HEK293 (cell line): ENCODE data around the gene ADCY6.

Experiments
- BCL11A ChIP-seq: fragments of 450-650 bp; formaldehyde crosslinking; IDR thresholded peaks from 2 replicates; pipeline ENCODE4 v1.5.1; 2016; ENCODE audit warnings: low read depth, missing biosample characterization, missing genetic modification characterization
- ELK4 ChIP-seq: IDR thresholded peaks from 2 replicates; pipeline ENCODE4 v1.6.1; 2011; ENCODE audit warnings: mild to moderate bottlenecking, low read depth, low read length, borderline replicate concordance
- FEZF1 ChIP-seq: fragments of 450-650 bp; formaldehyde crosslinking; IDR thresholded peaks from 2 replicates; pipeline ENCODE4 v1.5.1; 2016; ENCODE audit warnings: missing biosample characterization, missing genetic modification characterization
- KLF17 ChIP-seq: fragments of 450-650 bp; formaldehyde crosslinking; IDR thresholded peaks from 2 replicates; pipeline ENCODE4 v1.5.1; 2016; ENCODE audit warnings: missing biosample characterization, missing genetic modification characterization
- OVOL3 ChIP-seq: fragments of 450-650 bp; formaldehyde crosslinking; IDR thresholded peaks from 2 replicates; pipeline ENCODE4 v1.5.1; 2016; ENCODE audit warnings: missing biosample characterization, missing genetic modification characterization
- PRDM10 ChIP-seq: fragments of 450-650 bp; formaldehyde crosslinking; IDR thresholded peaks from 2 replicates; pipeline ENCODE4 v1.5.1; 2016; ENCODE audit warnings: missing biosample characterization, missing genetic modification characterization
- SCRT2 ChIP-seq: fragments of 450-650 bp; formaldehyde crosslinking; IDR thresholded peaks from 2 replicates; pipeline ENCODE4 v1.5.1; 2016; ENCODE audit warnings: missing biosample characterization, missing genetic modification characterization
- SP7 ChIP-seq: fragments of 450-650 bp; formaldehyde crosslinking; IDR thresholded peaks from 2 replicates; pipeline ENCODE4 v1.5.1; 2016; ENCODE audit warnings: missing biosample characterization, missing genetic modification characterization
- TRIM28 ChIP-seq: IDR thresholded peaks from 2 replicates; pipeline ENCODE4 v1.6.1; 2011; ENCODE audit warnings: low read length, control low read depth, borderline replicate concordance
- YY2 ChIP-seq: fragments of 450-650 bp; formaldehyde crosslinking; IDR thresholded peaks from 2 replicates; pipeline ENCODE4 v1.5.1; 2016; ENCODE audit warnings: missing biosample characterization, missing genetic modification characterization
- ZBTB7A ChIP-seq: fragments of 450-650 bp; formaldehyde crosslinking; IDR thresholded peaks from 2 replicates; pipeline ENCODE4 v1.5.1; 2016; ENCODE audit warnings: low read depth, missing biosample characterization, missing genetic modification characterization
- ZEB2 ChIP-seq: fragments of 450-650 bp; formaldehyde crosslinking; IDR thresholded peaks from 2 replicates; pipeline ENCODE4 v1.5.1; 2016; ENCODE audit warnings: missing biosample characterization, missing genetic modification characterization
- ZFHX2 ChIP-seq: fragments of 450-650 bp; formaldehyde crosslinking; conservative IDR thresholded peaks from 2 replicates; pipeline ENCODE4 v1.5.1; 2016; ENCODE audit warnings: missing biosample characterization, missing genetic modification characterization
- ZFP41 ChIP-seq: fragments of 450-650 bp; formaldehyde crosslinking; IDR thresholded peaks from 2 replicates; pipeline ENCODE4 v1.5.1; 2016; ENCODE audit warnings: missing biosample characterization, missing genetic modification characterization, borderline replicate concordance
- ZNF132 ChIP-seq: fragments of 450-650 bp; formaldehyde crosslinking; IDR thresholded peaks from 2 replicates; pipeline ENCODE4 v1.5.1; 2017; ENCODE audit warnings: missing biosample characterization, missing genetic modification characterization, borderline replicate concordance
- ZNF140 ChIP-seq: fragments of 450-650 bp; formaldehyde crosslinking; IDR thresholded peaks from 2 replicates; pipeline ENCODE4 v1.5.1; 2016; ENCODE audit warnings: missing biosample characterization, missing genetic modification characterization
- ZNF155 ChIP-seq: fragments of 450-650 bp; formaldehyde crosslinking; IDR thresholded peaks from 2 replicates; pipeline ENCODE4 v1.5.1; 2016; ENCODE audit warnings: missing biosample characterization, missing genetic modification characterization
- ZNF214 ChIP-seq: fragments of 450-650 bp; formaldehyde crosslinking; IDR thresholded peaks from 2 replicates; pipeline ENCODE4 v1.5.1; 2017; ENCODE audit warnings: missing biosample characterization, mild to moderate bottlenecking, missing genetic modification characterization, borderline replicate concordance
- ZNF23 ChIP-seq: fragments of 450-650 bp; formaldehyde crosslinking; IDR thresholded peaks from 2 replicates; pipeline ENCODE4 v1.5.1; 2016; ENCODE audit warnings: missing biosample characterization, missing genetic modification characterization, borderline replicate concordance
- ZNF26 ChIP-seq: fragments of 450-650 bp; formaldehyde crosslinking; IDR thresholded peaks from 2 replicates; pipeline ENCODE4 v1.5.1; 2016; ENCODE audit warnings: missing biosample characterization, missing genetic modification characterization
- ZNF274 ChIP-seq, 2 experiments: fragments of 200-500 bp in 1 of 2; fragments of 450-650 bp in 1 of 2; sonication (Bioruptor generic) in 1 of 2; formaldehyde crosslinking in 1 of 2; IDR thresholded peaks; 2 replicates each; pipeline versions ENCODE4 v1.5.1 to v1.6.1; 2014 to 2016; ENCODE audit warnings: borderline replicate concordance in 1 of 2, inconsistent platforms in 1 of 2, low read length in 1 of 2, missing biosample characterization in 1 of 2, missing genetic modification characterization in 1 of 2
- ZNF324 ChIP-seq: fragments of 450-650 bp; formaldehyde crosslinking; IDR thresholded peaks from 2 replicates; pipeline ENCODE4 v1.5.1; 2016; ENCODE audit warnings: missing biosample characterization, missing genetic modification characterization
- ZNF48 ChIP-seq: fragments of 450-650 bp; formaldehyde crosslinking; IDR thresholded peaks from 2 replicates; pipeline ENCODE4 v1.5.1; 2016; ENCODE audit warnings: missing biosample characterization, missing genetic modification characterization
- ZNF549 ChIP-seq: fragments of 450-650 bp; IDR thresholded peaks from 2 replicates; pipeline ENCODE4 v1.5.1; 2018; ENCODE audit warnings: missing biosample characterization, missing genetic modification characterization, mild to moderate bottlenecking, inconsistent platforms, moderate library complexity
- ZNF561 ChIP-seq: fragments of 450-650 bp; IDR thresholded peaks from 2 replicates; pipeline ENCODE4 v1.5.1; 2018; ENCODE audit warnings: missing biosample characterization, missing genetic modification characterization, borderline replicate concordance
- ZNF596 ChIP-seq: fragments of 450-650 bp; IDR thresholded peaks from 2 replicates; pipeline ENCODE4 v1.5.0; 2018; ENCODE audit warnings: missing biosample characterization, mild to moderate bottlenecking, missing genetic modification characterization, moderate library complexity
- ZNF600 ChIP-seq: fragments of 450-650 bp; formaldehyde crosslinking; IDR thresholded peaks from 2 replicates; pipeline ENCODE4 v1.5.1; 2016; ENCODE audit warnings: missing biosample characterization, missing genetic modification characterization
- ZNF610 ChIP-seq: fragments of 450-650 bp; formaldehyde crosslinking; IDR thresholded peaks from 2 replicates; pipeline ENCODE4 v1.5.1; 2016; ENCODE audit warnings: missing biosample characterization, missing genetic modification characterization, borderline replicate concordance
- ZNF645 ChIP-seq: fragments of 450-650 bp; formaldehyde crosslinking; IDR thresholded peaks from 2 replicates; pipeline ENCODE4; 2016; ENCODE audit warnings: missing biosample characterization, missing genetic modification characterization
- TF ChIP-seq, protein P1 (sequence below): fragments of 450-650 bp; formaldehyde crosslinking; IDR thresholded peaks from 2 replicates; pipeline ENCODE4 v1.5.1; 2016; ENCODE audit warnings: missing biosample characterization, missing genetic modification characterization

Gene ADCY6

DNA sequence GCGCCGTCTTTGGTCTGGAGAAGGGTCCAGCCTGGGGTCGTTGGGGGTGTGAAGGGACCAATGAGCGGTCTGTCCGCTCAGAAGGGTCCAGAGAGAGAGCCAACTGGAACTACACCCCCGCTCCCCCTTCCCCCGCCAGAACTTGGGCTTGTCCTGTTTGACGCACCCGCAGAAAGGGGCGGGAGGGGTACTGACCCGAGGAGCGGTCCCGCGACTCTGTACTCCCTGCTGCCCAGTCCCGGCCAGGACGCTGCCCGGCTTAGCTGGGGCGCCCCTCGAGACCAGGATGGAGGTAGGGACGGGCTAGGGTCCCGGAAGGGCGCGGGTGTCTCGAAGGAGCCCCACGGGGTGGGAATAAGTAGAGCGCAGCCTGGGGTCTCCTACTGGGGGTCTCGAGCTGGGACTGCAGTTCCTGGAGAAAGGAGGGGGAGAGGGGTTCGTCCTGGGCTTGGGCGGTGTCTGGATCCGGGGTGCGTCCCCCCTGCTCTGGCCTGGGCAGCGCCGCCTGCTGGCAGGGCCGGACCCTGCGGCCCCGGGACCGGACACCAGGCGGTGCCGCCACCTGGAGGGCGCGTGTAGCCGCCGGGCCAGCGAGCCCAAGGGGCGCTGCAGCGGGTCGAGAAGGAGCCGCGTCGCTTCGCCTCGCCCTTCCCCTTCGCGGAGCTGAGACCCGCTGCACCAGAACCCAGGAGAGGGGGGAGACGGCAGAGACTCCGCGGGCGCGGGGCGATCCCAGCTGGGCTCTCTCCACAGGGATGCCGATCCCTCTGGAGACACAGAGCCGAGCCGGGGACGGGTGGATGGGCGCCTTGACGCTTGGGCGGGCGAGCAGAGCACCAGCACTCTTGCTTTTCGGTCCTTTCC lies 25.6 kb upstream of the ADCY6 start (continued):
- TF ChIP-seq KLF17 (tag by site-specific recombination) (peak; percentile 24; the same call in 1 of the 2 replicates), ZNF549 (tag by site-specific recombination) (no peak), ZNF140 (no peak), ZNF26 (tag by site-specific recombination) (no peak), ZNF155 (tag by site-specific recombination) (no peak), BCL11A (tag by site-specific recombination) (no peak), ZNF23 (tag by site-specific recombination) (no peak), ZNF274 (IDR thresholded peaks at IDR 0.05; ENCODE audit: low read length) (no peak), ZNF274 (tag by site-specific recombination; IDR thresholded peaks at IDR 0.05; ENCODE audit: borderline replicate concordance) (no peak), ZNF645 (no peak), ZNF596 (tag by site-specific recombination) (no peak; the same call in 1 of the 2 replicates), PRDM10 (peak; percentile 95), OVOL3 (tag by site-specific recombination) (no peak), ZBTB7A (tag by site-specific recombination) (peak; percentile 90), SCRT2 (tag by site-specific recombination) (no peak), ZNF324 (tag by site-specific recombination) (no peak), ZNF610 (tag by site-specific recombination) (no peak), ZNF600 (no peak; the same call in 1 of the 2 replicates), FEZF1 (no peak), ZNF48 (tag by site-specific recombination) (no peak), ELK4 (no peak), ZFP41 (tag by site-specific recombination) (no peak), ZFHX2 (no peak), ZEB2 (tag by site-specific recombination) (peak; percentile 52), SP7 (tag by site-specific recombination) (no peak), ZNF561 (tag by site-specific recombination) (peak; percentile 85), YY2 (tag by site-specific recombination) (no peak), ZNF214 (tag by site-specific recombination) (no peak), ZNF132 (tag by site-specific recombination) (no peak), TRIM28 (no peak)
- TF ChIP-seq, protein P1, sequence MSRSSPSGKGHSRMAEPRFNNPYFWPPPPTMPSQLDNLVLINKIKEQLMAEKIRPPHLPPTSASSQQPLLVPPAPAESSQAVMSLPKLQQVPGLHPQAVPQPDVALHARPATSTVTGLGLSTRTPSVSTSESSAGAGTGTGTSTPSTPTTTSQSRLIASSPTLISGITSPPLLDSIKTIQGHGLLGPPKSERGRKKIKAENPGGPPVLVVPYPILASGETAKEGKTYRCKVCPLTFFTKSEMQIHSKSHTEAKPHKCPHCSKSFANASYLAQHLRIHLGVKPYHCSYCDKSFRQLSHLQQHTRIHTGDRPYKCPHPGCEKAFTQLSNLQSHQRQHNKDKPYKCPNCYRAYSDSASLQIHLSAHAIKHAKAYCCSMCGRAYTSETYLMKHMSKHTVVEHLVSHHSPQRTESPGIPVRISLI (tag by site-specific recombination): no peak
